SK-N-SH treated with all-trans-retinoic acid at 6 μM for 48 hours (cell line): Measurements from ENCODE around the gene DENND2C.

ENCODE experiments used
- ATAC-seq: fragments of 200-7000 bp; cut with Tn5 transposase; 3 replicates; pipeline ENCODE4 v1.9.1; 2020; ENCODE audit warnings: mild to moderate bottlenecking, moderate library complexity
- ARNTL ChIP-seq: fragments of 450-650 bp; formaldehyde crosslinking; IDR thresholded peaks from 2 replicates; pipeline ENCODE4 v1.5.0; 2020; ENCODE audit warnings: low read depth, mild to moderate bottlenecking, moderate library complexity, borderline replicate concordance
- BACH2 ChIP-seq: fragments of 250-450 bp; sonication (Bioruptor Pico); IDR thresholded peaks from 2 replicates; pipeline ENCODE4 v1.9.0; 2021; ENCODE audit warnings: mild to moderate bottlenecking, borderline replicate concordance
- CREB5 ChIP-seq: fragments of 250-450 bp; sonication (Bioruptor Pico); IDR thresholded peaks from 2 replicates; pipeline ENCODE4 v1.5.1; 2020; ENCODE audit warnings: low read depth, mild to moderate bottlenecking, moderate library complexity
- CSDC2 ChIP-seq: fragments of 250-450 bp; sonication (Bioruptor Pico); IDR thresholded peaks from 2 replicates; pipeline ENCODE4 v1.5.0; 2020; ENCODE audit warnings: mild to moderate bottlenecking, moderate library complexity
- CSRNP3 ChIP-seq: fragments of 250-450 bp; sonication (Bioruptor Pico); IDR thresholded peaks from 2 replicates; pipeline ENCODE4 v1.5.1; 2021; ENCODE audit warnings: mild to moderate bottlenecking, moderate library complexity
- ESRRG ChIP-seq: fragments of 250-450 bp; sonication (Bioruptor Pico); IDR thresholded peaks from 2 replicates; pipeline ENCODE4 v1.6.1; 2021; ENCODE audit warnings: mild to moderate bottlenecking
- GLIS3 ChIP-seq: fragments of 250-450 bp; sonication (Bioruptor Pico); IDR thresholded peaks from 2 replicates; pipeline ENCODE4 v1.5.0; 2020; ENCODE audit warnings: mild to moderate bottlenecking, moderate library complexity
- ISL1 ChIP-seq: fragments of 250-450 bp; sonication (Bioruptor Pico); IDR thresholded peaks from 2 replicates; pipeline ENCODE4 v2.1.2; 2022; ENCODE audit warnings: mild to moderate bottlenecking, moderate library complexity
- OSR1 ChIP-seq: fragments of 250-450 bp; sonication (Bioruptor Pico); IDR thresholded peaks from 2 replicates; pipeline ENCODE4 v1.8.0; 2022; ENCODE audit warnings: moderate library complexity, mild to moderate bottlenecking, inconsistent platforms
- PATZ1 ChIP-seq: fragments of 250-450 bp; sonication (Bioruptor Pico); IDR thresholded peaks from 2 replicates; pipeline ENCODE4 v1.8.0; 2020; ENCODE audit warnings: mild to moderate bottlenecking, moderate library complexity, borderline replicate concordance
- POU6F1 ChIP-seq: fragments of 250-450 bp; sonication (Bioruptor Pico); IDR thresholded peaks from 2 replicates; pipeline ENCODE4 v1.8.0; 2021; ENCODE audit warnings: low read depth, mild to moderate bottlenecking, moderate library complexity, borderline replicate concordance
- PPARA ChIP-seq: fragments of 250-450 bp; sonication (Bioruptor Pico); IDR thresholded peaks from 2 replicates; pipeline ENCODE4 v1.5.0; 2020; ENCODE audit warnings: mild to moderate bottlenecking, borderline replicate concordance
- SNAI2 ChIP-seq: fragments of 250-450 bp; sonication (Bioruptor Pico); IDR thresholded peaks from 2 replicates; pipeline ENCODE4 v1.5.0; 2020; ENCODE audit warnings: mild to moderate bottlenecking, moderate library complexity
- TCF4 ChIP-seq: fragments of 250-450 bp; sonication (Bioruptor Pico); IDR thresholded peaks from 2 replicates; pipeline ENCODE4 v1.8.0; 2021; ENCODE audit warnings: mild to moderate bottlenecking, moderate library complexity, borderline replicate concordance
- TOX ChIP-seq: fragments of 250-450 bp; sonication (Bioruptor Pico); IDR thresholded peaks from 2 replicates; pipeline ENCODE4 v1.8.0; 2021; ENCODE audit warnings: mild to moderate bottlenecking, moderate library complexity, borderline replicate concordance
- TSHZ2 ChIP-seq: fragments of 250-450 bp; sonication (Bioruptor Pico); IDR thresholded peaks from 2 replicates; pipeline ENCODE4 v1.5.0; 2020; ENCODE audit warnings: mild to moderate bottlenecking, moderate library complexity
- ZC3H10 ChIP-seq: fragments of 250-450 bp; sonication (Bioruptor Pico); IDR thresholded peaks from 2 replicates; pipeline ENCODE4 v1.5.1; 2021; ENCODE audit warnings: mild to moderate bottlenecking, moderate library complexity
- ZFP3 ChIP-seq: fragments of 250-450 bp; sonication (Bioruptor Pico); IDR thresholded peaks from 2 replicates; pipeline ENCODE4 v1.5.0; 2020; ENCODE audit warnings: mild to moderate bottlenecking, moderate library complexity
- ZFP30 ChIP-seq: fragments of 450-650 bp; formaldehyde crosslinking; IDR thresholded peaks from 2 replicates; pipeline ENCODE4 v1.5.0; 2022; ENCODE audit warnings: mild to moderate bottlenecking, moderate library complexity
- ZNF565 ChIP-seq: fragments of 450-650 bp; formaldehyde crosslinking; conservative IDR thresholded peaks from 2 replicates; pipeline ENCODE4 v1.5.0; 2020; ENCODE audit warnings: low read depth, mild to moderate bottlenecking, moderate library complexity
- ZNF70 ChIP-seq: fragments of 450-650 bp; formaldehyde crosslinking; IDR thresholded peaks from 2 replicates; pipeline ENCODE4 v1.5.0; 2020; ENCODE audit warnings: mild to moderate bottlenecking, moderate library complexity
- ZNF8 ChIP-seq: fragments of 450-650 bp; formaldehyde crosslinking; IDR thresholded peaks from 2 replicates; pipeline ENCODE4 v1.5.0; 2020; ENCODE audit warnings: mild to moderate bottlenecking, moderate library complexity

Gene DENND2C

GRCh38 chr1:114660238-114660637 is 9.6 kb downstream of the DENND2C start:
- TF ChIP-seq GLIS3 (CRISPR knock-in tag) = no peak
- TF ChIP-seq ISL1 (CRISPR knock-in tag) = no peak
- TF ChIP-seq BACH2 (CRISPR knock-in tag) = no peak
- TF ChIP-seq ZFP30 = no peak
- TF ChIP-seq PATZ1 (CRISPR knock-in tag) = no peak
- TF ChIP-seq CREB5 (CRISPR knock-in tag) = no peak
- TF ChIP-seq CSRNP3 (CRISPR knock-in tag) = no peak
- TF ChIP-seq TSHZ2 (CRISPR knock-in tag) = no peak
- no peak for TF ChIP-seq ESRRG (CRISPR knock-in tag)
- no peak for TF ChIP-seq TOX (CRISPR knock-in tag)
- no peak for TF ChIP-seq ZNF565 (CRISPR knock-in tag)
- no peak for TF ChIP-seq TCF4 (CRISPR knock-in tag)
- TF ChIP-seq ZFP3 (CRISPR knock-in tag) = no peak
- no peak for TF ChIP-seq ARNTL (CRISPR knock-in tag)
- TF ChIP-seq ZC3H10 = no peak
- TF ChIP-seq PPARA = no peak
- TF ChIP-seq ZNF8 (CRISPR knock-in tag) = no peak
- TF ChIP-seq POU6F1 (CRISPR knock-in tag) = no peak
- no peak for TF ChIP-seq SNAI2 (CRISPR knock-in tag)
- ATAC-seq = no peak

- ATAC-seq = no peak
- no peak for TF ChIP-seq TOX (CRISPR knock-in tag)
- no peak for TF ChIP-seq ZFP3 (CRISPR knock-in tag)
- TF ChIP-seq ZNF565 (CRISPR knock-in tag) = no peak
- no peak for TF ChIP-seq PPARA
- no peak for TF ChIP-seq CSDC2 (CRISPR knock-in tag)
- no peak for TF ChIP-seq TCF4 (CRISPR knock-in tag)
- TF ChIP-seq ZNF70 (CRISPR knock-in tag) = no peak
- TF ChIP-seq TSHZ2 (CRISPR knock-in tag) = no peak
- TF ChIP-seq ESRRG (CRISPR knock-in tag) = no peak
- no peak for TF ChIP-seq PATZ1 (CRISPR knock-in tag)
- TF ChIP-seq ISL1 (CRISPR knock-in tag) = no peak
- no peak for TF ChIP-seq ZC3H10
- no peak for TF ChIP-seq POU6F1 (CRISPR knock-in tag)
- no peak for TF ChIP-seq ZFP30
- TF ChIP-seq OSR1 = no peak
Measured at GRCh38 chr1:114651893-114652292, 18.0 kb downstream of the DENND2C start.
